PC-9 (cell line): ENCODE data around the gene SEC62.

Experiments
- CTCF ChIP-seq: fragments of 200-600 bp; sonication (generic); conservative IDR thresholded peaks from 2 replicates; pipeline ENCODE4 v1.6.1; 2017; ENCODE audit warnings: mixed run types, antibody characterized with exemption, mild to moderate bottlenecking, moderate library complexity
- EZH2 ChIP-seq: fragments of 200-600 bp; sonication (generic); IDR thresholded peaks from 2 replicates; pipeline ENCODE4 v1.8.0; 2017; ENCODE audit warnings: antibody characterized with exemption, low read depth

- TF ChIP-seq EZH2 (no peak), CTCF (no peak)
Observed at GRCh38 chr3:170012683-170013400, 46.2 kb downstream of the SEC62 start.
